ENCODE measurements around the gene RRBP1.

RRBP1 gene

GRCh38 chr20:17568972-17569521 lies 113.0 kb downstream of the RRBP1 start:
- H2BK5ac ChIP-seq (ENCODE audit: low read length) = no peak overlapping the region
- H3K27me3 ChIP-seq (ENCODE audit: insufficient read depth, low read length, poor library complexity) = no peaks in the 10 kb centered on the region
- no peaks in the 10 kb centered on the region for H3K36me3 ChIP-seq (ENCODE audit: control insufficient read depth, insufficient read depth, low read length)
- peaks cover 2% of the 10 kb centered on the region for H3K79me1 ChIP-seq (ENCODE audit: low read length)
- whole genome bisulfite sequencing (ENCODE audit: extremely low coverage, insufficient coverage, low lambda C conversion rate) = no CpG with 5 or more reads among the region's 38 CpGs
- H3K4ac ChIP-seq (ENCODE audit: low read depth, low read length) = peak overlapping the region; percentile 59
- peak overlapping the region; percentile 96 for H3K27ac ChIP-seq (ENCODE audit: low read depth, low read length)
- peak overlapping the region; percentile 62 for H3K4me2 ChIP-seq (ENCODE audit: low read length)
- no peak overlapping the region for H2AK5ac ChIP-seq (ENCODE audit: low read length)
- H3K4me1 ChIP-seq (ENCODE audit: control insufficient read depth, low read depth, low read length) = peaks cover 6% of the 10 kb centered on the region
- peak overlapping the region; percentile 90 for H4K8ac ChIP-seq (ENCODE audit: low read depth, low read length)
- no peak overlapping the region for H2BK15ac ChIP-seq (replicated peaks; ENCODE audit: low read depth)
- no peak overlapping the region for H2BK120ac ChIP-seq (ENCODE audit: low read depth, low read length)
- H3K79me2 ChIP-seq (ENCODE audit: control insufficient read depth, insufficient read depth, low read length) = peaks cover 30% of the 10 kb centered on the region
- DNase-seq = peak; percentile 92
- H3K56ac ChIP-seq (ENCODE audit: low read length) = peak overlapping the region; percentile 91
- peak overlapping the region; percentile 73 for H3K23ac ChIP-seq (ENCODE audit: low read length)
- peak overlapping the region; percentile 83 for H3K18ac ChIP-seq (ENCODE audit: low read length)
- no peak overlapping the region for H4K5ac ChIP-seq (ENCODE audit: low read length)
- peak overlapping the region; percentile 76 for H3K4me3 ChIP-seq (ENCODE audit: low read length)
- H3K9ac ChIP-seq (ENCODE audit: low read length) = peak overlapping the region; percentile 74

GRCh38 chr20:17568045-17568788 lies 113.8 kb downstream of the RRBP1 start:
- Histone ChIP-seq H2BK120ac (ENCODE audit: low read depth, low read length) (no peak overlapping the region), H3K23ac (ENCODE audit: low read length) (no peak overlapping the region), H3K4ac (ENCODE audit: low read depth, low read length) (no peak overlapping the region), H3K79me2 (ENCODE audit: control insufficient read depth, insufficient read depth, low read length) (peaks cover 23% of the 10 kb centered on the region), H2AK5ac (ENCODE audit: low read length) (peak overlapping the region; percentile 12), H3K9ac (ENCODE audit: low read length) (peak overlapping the region; percentile 74), H2BK15ac (replicated peaks; ENCODE audit: low read depth) (peak overlapping the region; percentile 9), H3K36me3 (ENCODE audit: control insufficient read depth, insufficient read depth, low read length) (no peaks in the 10 kb centered on the region), H2BK5ac (ENCODE audit: low read length) (peak overlapping the region; percentile 13), H3K56ac (ENCODE audit: low read length) (peak overlapping the region; percentile 91), H3K27ac (ENCODE audit: low read depth, low read length) (peak overlapping the region; percentile 96), H4K5ac (ENCODE audit: low read length) (no peak overlapping the region), H3K79me1 (ENCODE audit: low read length) (peaks cover 2% of the 10 kb centered on the region), H4K8ac (ENCODE audit: low read depth, low read length) (no peak overlapping the region), H3K18ac (ENCODE audit: low read length) (peak overlapping the region; percentile 15), H3K4me3 (ENCODE audit: low read length) (peak overlapping the region; percentile 76), H3K4me2 (ENCODE audit: low read length) (peak overlapping the region; percentile 56), H3K27me3 (ENCODE audit: insufficient read depth, low read length, poor library complexity) (no peaks in the 10 kb centered on the region), H3K4me1 (ENCODE audit: control insufficient read depth, low read depth, low read length) (peaks cover 6% of the 10 kb centered on the region)
- no CpG with 5 or more reads among the region's 6 CpGs for WGBS (ENCODE audit: extremely low coverage, insufficient coverage, low lambda C conversion rate)
- peak; percentile 14 for DNase-seq

- H3K36me3 ChIP-seq (ENCODE audit: control insufficient read depth, insufficient read depth, low read length) = no peaks in the 10 kb centered on the region
- no peak overlapping the region for H2AK5ac ChIP-seq (ENCODE audit: low read length)
- H3K23ac ChIP-seq (ENCODE audit: low read length) = no peak overlapping the region
- no peak overlapping the region for H3K9ac ChIP-seq (ENCODE audit: low read length)
- H3K4me2 ChIP-seq (ENCODE audit: low read length) = no peak overlapping the region
- no peak overlapping the region for H2BK120ac ChIP-seq (ENCODE audit: low read depth, low read length)
- no peak overlapping the region for H2BK15ac ChIP-seq (replicated peaks; ENCODE audit: low read depth)
- peaks cover 2% of the 10 kb centered on the region for H3K79me1 ChIP-seq (ENCODE audit: low read length)
- H3K4me1 ChIP-seq (ENCODE audit: control insufficient read depth, low read depth, low read length) = peaks cover 6% of the 10 kb centered on the region
- H4K5ac ChIP-seq (ENCODE audit: low read length) = no peak overlapping the region
- H3K27ac ChIP-seq (ENCODE audit: low read depth, low read length) = no peak overlapping the region
- H3K18ac ChIP-seq (ENCODE audit: low read length) = no peak overlapping the region
- H4K8ac ChIP-seq (ENCODE audit: low read depth, low read length) = no peak overlapping the region
- no peak overlapping the region for H3K56ac ChIP-seq (ENCODE audit: low read length)
- peaks cover 12% of the 10 kb centered on the region for H3K79me2 ChIP-seq (ENCODE audit: control insufficient read depth, insufficient read depth, low read length)
- no CpG with 5 or more reads among the region's 3 CpGs for WGBS (ENCODE audit: extremely low coverage, insufficient coverage, low lambda C conversion rate)
- H3K27me3 ChIP-seq (ENCODE audit: insufficient read depth, low read length, poor library complexity) = no peaks in the 10 kb centered on the region
- no peak for DNase-seq
- H2BK5ac ChIP-seq (ENCODE audit: low read length) = no peak overlapping the region
- no peak overlapping the region for H3K4ac ChIP-seq (ENCODE audit: low read depth, low read length)
- no peak overlapping the region for H3K4me3 ChIP-seq (ENCODE audit: low read length)
Measured at GRCh38 chr20:17566345-17566744, 115.7 kb downstream of the RRBP1 start.

GRCh38 chr20:17565169-17565845 lies 116.7 kb downstream of the RRBP1 start:
- Histone ChIP-seq H3K4me2 (ENCODE audit: low read length) (no peak overlapping the region), H3K4me3 (ENCODE audit: low read length) (no peak overlapping the region), H4K5ac (ENCODE audit: low read length) (no peak overlapping the region), H2BK15ac (replicated peaks; ENCODE audit: low read depth) (no peak overlapping the region), H3K79me2 (ENCODE audit: control insufficient read depth, insufficient read depth, low read length) (peaks cover 3% of the 10 kb centered on the region), H3K9ac (ENCODE audit: low read length) (no peak overlapping the region), H2BK5ac (ENCODE audit: low read length) (no peak overlapping the region), H3K27ac (ENCODE audit: low read depth, low read length) (no peak overlapping the region), H3K79me1 (ENCODE audit: low read length) (no peaks in the 10 kb centered on the region), H3K23ac (ENCODE audit: low read length) (no peak overlapping the region), H2BK120ac (ENCODE audit: low read depth, low read length) (no peak overlapping the region), H3K56ac (ENCODE audit: low read length) (no peak overlapping the region), H4K8ac (ENCODE audit: low read depth, low read length) (no peak overlapping the region), H2AK5ac (ENCODE audit: low read length) (no peak overlapping the region), H3K18ac (ENCODE audit: low read length) (no peak overlapping the region), H3K36me3 (ENCODE audit: control insufficient read depth, insufficient read depth, low read length) (no peaks in the 10 kb centered on the region), H3K4ac (ENCODE audit: low read depth, low read length) (no peak overlapping the region), H3K27me3 (ENCODE audit: insufficient read depth, low read length, poor library complexity) (no peaks in the 10 kb centered on the region), H3K4me1 (ENCODE audit: control insufficient read depth, low read depth, low read length) (peaks cover 6% of the 10 kb centered on the region)
- DNase-seq = no peak
- no CpG with 5 or more reads among the region's 4 CpGs for whole genome bisulfite sequencing (ENCODE audit: extremely low coverage, insufficient coverage, low lambda C conversion rate)
